Endothelial cell of umbilical vein (primary cell): ENCODE results near the gene AHCY.
"Not testable (repeated sequence)": the region's sequence is repeated elsewhere in the genome, so short reads cannot be mapped to it uniquely, and the experiment has no call there.

Experiments
- EZH2 ChIP-seq: IDR thresholded peaks from 2 replicates; pipeline ENCODE4 v1.6.1; 2012; ENCODE audit warnings: borderline replicate concordance, low read depth, mild to moderate bottlenecking, moderate library complexity, low read length, inconsistent platforms; ENCODE audit not compliant: severe bottlenecking
- FOS ChIP-seq: IDR thresholded peaks from 2 replicates; pipeline ENCODE4 v1.6.1; 2011; ENCODE audit warnings: mild to moderate bottlenecking, low read length, moderate library complexity, borderline replicate concordance; ENCODE audit not compliant: insufficient read depth
- GATA2 ChIP-seq: IDR thresholded peaks from 2 replicates; pipeline ENCODE4 v1.7.0; 2011; ENCODE audit warnings: low read depth, mild to moderate bottlenecking, moderate library complexity, mixed read lengths, low read length; ENCODE audit not compliant: insufficient read length, insufficient read depth
- JUN ChIP-seq: IDR thresholded peaks from 2 replicates; pipeline ENCODE4 v1.6.1; 2011; ENCODE audit warnings: borderline replicate concordance, low read depth; ENCODE audit not compliant: insufficient read length, insufficient read depth
- MYC ChIP-seq: IDR thresholded peaks from one replicate; pipeline ENCODE4 v1.6.1; 2011; ENCODE audit warnings: mild to moderate bottlenecking, low read depth, low read length
- POLR2A ChIP-seq: IDR thresholded peaks from 2 replicates; pipeline ENCODE4 v1.6.1; 2012; ENCODE audit warnings: low read depth, mild to moderate bottlenecking, control low read depth, low read length
- POLR2AphosphoS5 ChIP-seq: IDR thresholded peaks from 2 replicates; pipeline ENCODE4 v1.6.1; 2012; ENCODE audit warnings: low read depth, mild to moderate bottlenecking, control low read depth, low read length, moderate library complexity; ENCODE audit not compliant: insufficient read depth
- TF ChIP-seq, protein P1 (sequence below), 2 donors: IDR thresholded peaks; 1 replicate in 1 of 2; 2 replicates in 1 of 2; pipeline ENCODE4 v1.5.1; 2011; ENCODE audit warnings: low read length in 2 of 2, mild to moderate bottlenecking in 2 of 2, moderate library complexity in 2 of 2, control low read depth in 1 of 2, inconsistent platforms in 1 of 2, low read depth in 1 of 2; ENCODE audit not compliant: insufficient read depth in 1 of 2; ENCODE audit errors: extremely low read depth in 1 of 2
- TF ChIP-seq, protein P2 (sequence below): IDR thresholded peaks from 2 replicates; pipeline ENCODE4 v1.6.1; 2011; ENCODE audit not compliant: insufficient read depth, insufficient read length

DNA sequence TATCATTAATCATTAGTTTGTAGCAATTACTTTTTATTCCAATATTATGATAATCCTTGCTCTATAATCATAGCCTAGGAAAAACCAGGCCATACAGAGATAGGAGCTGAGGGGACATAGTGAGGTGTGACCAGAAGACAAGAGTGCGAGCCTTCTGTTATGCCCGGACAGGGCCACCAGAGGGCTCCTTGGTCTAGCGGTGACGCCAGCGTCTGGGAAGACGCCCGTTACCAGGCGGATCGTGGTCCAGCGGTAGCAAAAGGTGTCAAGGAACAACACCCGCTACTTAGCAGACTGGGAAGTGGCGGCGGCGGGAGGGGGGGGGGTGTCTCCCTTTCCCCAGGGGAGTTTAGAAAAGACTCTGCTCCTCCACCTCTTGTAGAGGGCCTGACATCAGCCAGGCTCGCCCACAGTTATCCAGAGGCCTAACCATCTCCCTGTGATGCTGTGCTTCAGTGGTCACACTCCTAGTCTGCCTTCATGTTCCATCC lies 4.8 kb downstream of the AHCY start:
- TF ChIP-seq GATA2, EZH2, POLR2A, POLR2AphosphoS5, MYC, FOS, JUN: not testable (repeated sequence)
- TF ChIP-seq, protein P1, sequence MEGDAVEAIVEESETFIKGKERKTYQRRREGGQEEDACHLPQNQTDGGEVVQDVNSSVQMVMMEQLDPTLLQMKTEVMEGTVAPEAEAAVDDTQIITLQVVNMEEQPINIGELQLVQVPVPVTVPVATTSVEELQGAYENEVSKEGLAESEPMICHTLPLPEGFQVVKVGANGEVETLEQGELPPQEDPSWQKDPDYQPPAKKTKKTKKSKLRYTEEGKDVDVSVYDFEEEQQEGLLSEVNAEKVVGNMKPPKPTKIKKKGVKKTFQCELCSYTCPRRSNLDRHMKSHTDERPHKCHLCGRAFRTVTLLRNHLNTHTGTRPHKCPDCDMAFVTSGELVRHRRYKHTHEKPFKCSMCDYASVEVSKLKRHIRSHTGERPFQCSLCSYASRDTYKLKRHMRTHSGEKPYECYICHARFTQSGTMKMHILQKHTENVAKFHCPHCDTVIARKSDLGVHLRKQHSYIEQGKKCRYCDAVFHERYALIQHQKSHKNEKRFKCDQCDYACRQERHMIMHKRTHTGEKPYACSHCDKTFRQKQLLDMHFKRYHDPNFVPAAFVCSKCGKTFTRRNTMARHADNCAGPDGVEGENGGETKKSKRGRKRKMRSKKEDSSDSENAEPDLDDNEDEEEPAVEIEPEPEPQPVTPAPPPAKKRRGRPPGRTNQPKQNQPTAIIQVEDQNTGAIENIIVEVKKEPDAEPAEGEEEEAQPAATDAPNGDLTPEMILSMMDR (IDR thresholded peaks at IDR 0.05; ENCODE audit: extremely low read depth in 1 of 2, insufficient read depth in 1 of 2, low read depth in 1 of 2, low read length in 2 of 2), result not testable (repeated sequence)
- TF ChIP-seq, protein P2, sequence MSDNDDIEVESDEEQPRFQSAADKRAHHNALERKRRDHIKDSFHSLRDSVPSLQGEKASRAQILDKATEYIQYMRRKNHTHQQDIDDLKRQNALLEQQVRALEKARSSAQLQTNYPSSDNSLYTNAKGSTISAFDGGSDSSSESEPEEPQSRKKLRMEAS, result not testable (repeated sequence)
